H1 (cell line): ENCODE results near the gene TUBA3D. TPM values are rescaled to one million over a fixed set of nuclear protein-coding genes. Genes with fewer than 3 reads are reported as not detected.
"Not testable (repeated sequence)": the region's sequence is repeated elsewhere in the genome, so short reads cannot be mapped to it uniquely, and the experiment has no call there.

ENCODE experiments used
- CTCF ChIA-PET: fragments of 300-600 bp; sonication (Branson Sonifier 250); formaldehyde crosslinking; loops from one replicate; lab custom pipeline; 2021; ENCODE audit not compliant: partially characterized antibody; lab: Charles Lee
- POLR2A ChIA-PET: fragments of 300-600 bp; sonication (Branson Sonifier 250); formaldehyde crosslinking; loops from one replicate; lab custom pipeline; 2021; ENCODE audit warnings: inconsistent platforms; ENCODE audit not compliant: partially characterized antibody; lab: Charles Lee
- DNase-seq, 2 experiments: peaks; one replicate each; pipeline versions ENCODE4 v3.0.0 to v3.0.0-alpha.2; 2010 to 2022; ENCODE audit warnings: low spot score in 2 of 2, low read depth in 1 of 2, mixed read lengths in 1 of 2
- FAIRE-seq: peaks from 2 replicates; lab custom pipeline; 2011; peaks lifted over from hg19 to GRCh38; lab: Jason Lieb, UNC
- H2AFZ ChIP-seq: 2 replicates; pipeline ENCODE4 v1.8.1; 2012; ENCODE audit warnings: low read length, inconsistent platforms
- H2AK5ac ChIP-seq: 2 replicates; pipeline ENCODE4 v1.6.1; 2013; ENCODE audit warnings: low read depth, low read length
- H2BK120ac ChIP-seq: replicated peaks from 2 replicates; pipeline ENCODE3; 2013; ENCODE audit warnings: low read depth, low read length, inconsistent platforms
- H2BK12ac ChIP-seq: 2 replicates; pipeline ENCODE4 v1.6.1; 2013; ENCODE audit warnings: low read depth, low read length
- H2BK15ac ChIP-seq: 2 replicates; pipeline ENCODE4 v1.6.1; 2013; ENCODE audit warnings: low read length
- H2BK20ac ChIP-seq: 2 replicates; pipeline ENCODE4 v1.6.1; 2013; ENCODE audit warnings: low read length
- H2BK5ac ChIP-seq: 2 replicates; pipeline ENCODE4 v1.6.1; 2013; ENCODE audit warnings: low read depth, low read length
- H3K14ac ChIP-seq: 2 replicates; pipeline ENCODE4 v1.6.1; 2013; ENCODE audit warnings: inconsistent platforms; ENCODE audit not compliant: insufficient read length
- H3K18ac ChIP-seq: 2 replicates; pipeline ENCODE4 v1.6.1; 2013; ENCODE audit warnings: low read length; ENCODE audit errors: extremely low read depth
- H3K23ac ChIP-seq: 2 replicates; pipeline ENCODE4 v1.6.1; 2013; ENCODE audit warnings: inconsistent platforms; ENCODE audit not compliant: insufficient read length
- H3K23me2 ChIP-seq: 2 replicates; pipeline ENCODE4 v1.6.1; 2013; ENCODE audit warnings: low read depth, low read length
- H3K27ac ChIP-seq: 2 replicates; pipeline ENCODE4 v1.6.1; 2011; ENCODE audit warnings: low read depth, low read length, inconsistent platforms
- H3K27me3 ChIP-seq, 4 experiments: replicated peaks in 1 of 4; 1 replicate in 1 of 4; 2 replicates in 3 of 4; pipeline versions ENCODE4 v1.6.1 to v1.8.1; 2011 to 2013; ENCODE audit warnings: low read length in 3 of 4, mild to moderate bottlenecking in 3 of 4, inconsistent platforms in 2 of 4, mixed read lengths in 2 of 4, moderate library complexity in 1 of 4; ENCODE audit not compliant: control insufficient read depth in 3 of 4, insufficient read depth in 3 of 4; ENCODE audit errors: extremely low read depth in 1 of 4
- H3K36me3 ChIP-seq, 4 experiments: 2 replicates each; pipeline versions ENCODE4 v1.6.1 to v1.8.1; 2011 to 2013; ENCODE audit warnings: mild to moderate bottlenecking in 4 of 4, low read length in 3 of 4, moderate library complexity in 2 of 4, control low read depth in 1 of 4, inconsistent platforms in 1 of 4; ENCODE audit not compliant: insufficient read depth in 4 of 4, control insufficient read depth in 2 of 4
- H3K4ac ChIP-seq: replicated peaks from 2 replicates; pipeline ENCODE3; 2013; ENCODE audit warnings: low read length, low read depth, mixed read lengths, inconsistent platforms; ENCODE audit not compliant: insufficient read length
- H3K4me1 ChIP-seq, 4 experiments: replicated peaks in 1 of 4; 1 replicate in 1 of 4; 2 replicates in 3 of 4; pipeline versions ENCODE4 v1.6.1 to v1.8.1; 2011 to 2013; ENCODE audit warnings: low read length in 3 of 4, inconsistent platforms in 2 of 4, mixed read lengths in 1 of 4; ENCODE audit not compliant: insufficient read depth in 4 of 4, control insufficient read depth in 3 of 4
- H3K4me2 ChIP-seq, 2 experiments: 2 replicates each; pipeline versions ENCODE4 v1.6.1 to v1.8.1; 2011 to 2013; ENCODE audit warnings: low read depth in 2 of 2, low read length in 2 of 2, control low read depth in 1 of 2, inconsistent platforms in 1 of 2, mild to moderate bottlenecking in 1 of 2; ENCODE audit not compliant: insufficient read depth in 1 of 2
- H3K4me3 ChIP-seq, 4 experiments: fragments of 200-600, 300-600 bp in 1 of 4; sonication (generic), shearing (Covaris generic), sonication (Bioruptor Twin) in 1 of 4; 2 replicates each; pipeline versions ENCODE4 v1.5.1 to v1.8.1; 2011 to 2016; ENCODE audit warnings: low read length in 4 of 4, low read depth in 3 of 4, control low read depth in 2 of 4, inconsistent platforms in 2 of 4, mild to moderate bottlenecking in 2 of 4, mixed read lengths in 1 of 4, moderate library complexity in 1 of 4; ENCODE audit not compliant: insufficient read depth in 2 of 4; ENCODE audit errors: extremely low read depth in 1 of 4
- H3K56ac ChIP-seq: replicated peaks from 2 replicates; pipeline ENCODE3; 2013; ENCODE audit warnings: low read depth, mild to moderate bottlenecking, mixed read lengths, low read length, inconsistent platforms; ENCODE audit not compliant: insufficient read length
- H3K79me1 ChIP-seq: 2 replicates; pipeline ENCODE4 v1.6.1; 2013; ENCODE audit warnings: low read depth, low read length, control low read depth
- H3K79me2 ChIP-seq, 2 experiments: 2 replicates each; pipeline versions ENCODE4 v1.6.1 to v1.8.1; 2012 to 2013; ENCODE audit warnings: low read length in 2 of 2, mild to moderate bottlenecking in 2 of 2, inconsistent platforms in 1 of 2; ENCODE audit not compliant: insufficient read depth in 2 of 2, control insufficient read depth in 1 of 2
- H3K9ac ChIP-seq, 4 experiments: replicated peaks in 1 of 4; 1 replicate in 1 of 4; 2 replicates in 3 of 4; pipeline versions ENCODE4 v1.6.1 to v1.8.1; 2011 to 2013; ENCODE audit warnings: low read depth in 3 of 4, low read length in 3 of 4, control low read depth in 2 of 4, mild to moderate bottlenecking in 2 of 4, moderate library complexity in 2 of 4, inconsistent platforms in 1 of 4; ENCODE audit errors: extremely low read depth in 1 of 4
- H3K9me3 ChIP-seq, 2 experiments: 2 replicates each; pipeline versions ENCODE4 v1.6.1 to v1.8.1; 2012 to 2013; ENCODE audit warnings: mild to moderate bottlenecking in 2 of 2, moderate library complexity in 2 of 2, control low read depth in 1 of 2, inconsistent platforms in 1 of 2, low read depth in 1 of 2, low read length in 1 of 2, mixed read lengths in 1 of 2; ENCODE audit not compliant: insufficient read depth in 2 of 2
- H4K20me1 ChIP-seq, 2 experiments: replicated peaks in 1 of 2; 2 replicates each; pipeline versions ENCODE3 to v1.8.1; 2011 to 2013; ENCODE audit warnings: inconsistent platforms in 2 of 2, low read length in 2 of 2, mild to moderate bottlenecking in 1 of 2; ENCODE audit not compliant: insufficient read depth in 2 of 2, control insufficient read depth in 1 of 2
- H4K5ac ChIP-seq: 2 replicates; pipeline ENCODE4 v1.6.1; 2013; ENCODE audit warnings: low read length, low read depth, mixed read lengths, inconsistent platforms; ENCODE audit not compliant: insufficient read length
- H4K8ac ChIP-seq: 2 replicates; pipeline ENCODE4 v1.8.0; 2013; ENCODE audit warnings: mild to moderate bottlenecking, moderate library complexity, low read length, inconsistent platforms; ENCODE audit not compliant: insufficient read depth; ENCODE audit errors: extremely low read depth
- H4K91ac ChIP-seq: replicated peaks from 2 replicates; pipeline ENCODE3; 2013; ENCODE audit warnings: low read length, mixed read lengths, inconsistent platforms; ENCODE audit not compliant: insufficient read length
- WGBS, 2 experiments: shearing (Covaris generic) in 1 of 2; methylation state at CpG; one replicate each; pipeline versions ENCODE4 v1.1.6 to v1.1.7; 2013 to 2015; ENCODE audit warnings: low lambda C conversion rate in 2 of 2, mixed read lengths in 2 of 2, inconsistent platforms in 1 of 2, low coverage in 1 of 2, missing lambda C conversion rate in 1 of 2; ENCODE audit not compliant: insufficient replicate concordance in 2 of 2, insufficient coverage in 1 of 2, insufficient read length in 1 of 2; ENCODE audit errors: extremely low coverage in 1 of 2, missing lambda C conversion rate in 1 of 2; 5-methylcytosine and 5-hydroxymethylcytosine counted together
- microRNA-seq, 2 experiments: library from miRNA; unstranded; fragments of <30 nt; microRNA quantifications; one replicate each; pipeline versions ENCODE4 to v1.2.0, GENCODE V29; 2016 to 2020; ENCODE audit warnings: borderline microRNAs expressed in 2 of 2, borderline number of aligned reads in 2 of 2, borderline replicate concordance in 1 of 2
- polyA plus RNA-seq, 7 experiments: library from polyadenylated mRNA; depleted of rRNA in 3 of 7; stranded (reverse) in 5 of 7; unstranded in 2 of 7; fragments of >200 nt in 5 of 7; fragments of 200-250 nt in 2 of 7; gene quantifications; 1 replicate in 5 of 7; 2 replicates in 1 of 7; 4 replicates in 1 of 7; pipeline versions ENCODE4 v1.2.1 to v1.2.3, GENCODE V29; 2011 to 2013; ENCODE audit warnings: missing spikeins in 2 of 7, mixed read lengths in 2 of 7
- total RNA-seq: library from RNA; stranded (reverse); fragmentation: NEBNext Ultra II Directional; extraction: Animal tissue kit (Norgen Biotek cat#: 25700); gene quantifications from 2 replicates; pipeline ENCODE4 v1.2.1, GENCODE V29; 2021

TUBA3D gene
- total and polyA plus RNA-seq, 2 of the 8 experiments (the other 6 are each of a cell fraction or from before 2014, with no cell fraction given): 0.15 TPM; not detected in 1

- H3K4me3 ChIP-seq, H3K18ac ChIP-seq, H3K4me1 ChIP-seq, H3K9ac ChIP-seq, H3K4me2 ChIP-seq, H3K79me1 ChIP-seq, H4K91ac ChIP-seq, H3K56ac ChIP-seq, H3K79me2 ChIP-seq, H2BK12ac ChIP-seq, H3K27ac ChIP-seq, H3K36me3 ChIP-seq, FAIRE-seq, H3K14ac ChIP-seq, H2BK5ac ChIP-seq, H2AK5ac ChIP-seq, H2BK20ac ChIP-seq, H3K4ac ChIP-seq, H2BK15ac ChIP-seq, H3K9me3 ChIP-seq, H3K23me2 ChIP-seq, H4K5ac ChIP-seq, H2AFZ ChIP-seq, DNase-seq, H4K20me1 ChIP-seq, POLR2A ChIA-PET, CTCF ChIA-PET, H2BK120ac ChIP-seq, H3K27me3 ChIP-seq, H4K8ac ChIP-seq, H3K23ac ChIP-seq: not testable (repeated sequence)
- 68% methylated on average over 4 of the region's 11 CpGs; no CpG with 5 or more reads in 1 of the 2 experiments for WGBS, 2 experiments
These were observed 55.7 kb downstream of the TUBA3D start for GRCh38 chr2:131531547-131532185.

Small RNA genes within 50 kb of the gene (microRNA-seq; reads per million reads assigned to microRNA genes)
- gene MIR4784: 0 reads per million in 2 experiments

Other genes with a start within 250 kb of the TUBA3D start
- 0.17 and 0.22 TPM in 2 replicates for gene RAB6D, start 112.0 kb upstream of the TUBA3D start, total RNA-seq
- gene RAB6D, start 112.0 kb upstream of the TUBA3D start, polyA plus RNA-seq (2011; rRNA removed): 0.05 and 0.06 TPM in 2 replicates
- 116 and 123 TPM in 2 replicates for gene MZT2A, start 16.3 kb downstream of the TUBA3D start, total RNA-seq
- gene MZT2A, start 16.3 kb downstream of the TUBA3D start, polyA plus RNA-seq (2011; rRNA removed): 120 and 200 TPM in 2 replicates
- gene CCDC74A, start 51.8 kb downstream of the TUBA3D start, total RNA-seq: 14.9 and 18.1 TPM in 2 replicates
- gene CCDC74A, start 51.8 kb downstream of the TUBA3D start, polyA plus RNA-seq (2011; rRNA removed): 21.0 and 23.8 TPM in 2 replicates